ENCODE measurements around the gene SIX3.

Gene SIX3

GRCh38 chr2:44943693-44944101 lies 2.2 kb downstream of the SIX3 start:
- no peak for DNase-seq (ENCODE audit: low spot score)

- no peak for DNase-seq (ENCODE audit: low spot score)
Measured at GRCh38 chr2:44944102-44944951, 2.8 kb downstream of the SIX3 start.

- no peak for DNase-seq (ENCODE audit: low spot score)
Measured at GRCh38 chr2:44944952-44945612, 3.6 kb downstream of the SIX3 start.

- no peak for DNase-seq (ENCODE audit: low spot score)
Measured at GRCh38 chr2:44945676-44946371, 4.3 kb downstream of the SIX3 start.

- DNase-seq (ENCODE audit: low spot score): no peak
Measured at GRCh38 chr2:44946372-44947027, 5.0 kb downstream of the SIX3 start.

GRCh38 chr2:44947028-44947375 lies 5.5 kb downstream of the SIX3 start:
- no peak for DNase-seq (ENCODE audit: low spot score)

GRCh38 chr2:44948565-44949328 lies 7.2 kb downstream of the SIX3 start:
- DNase-seq (ENCODE audit: low spot score): no peak

- DNase-seq (ENCODE audit: low spot score): no peak
Measured at GRCh38 chr2:44949329-44950151, 8.0 kb downstream of the SIX3 start.

GRCh38 chr2:44950646-44951045 lies 9.1 kb downstream of the SIX3 start:
- DNase-seq (ENCODE audit: low spot score): no peak

- no peak for DNase-seq (ENCODE audit: low spot score)
Measured at GRCh38 chr2:44951124-44951523, 9.6 kb downstream of the SIX3 start.

GRCh38 chr2:44951714-44952113 lies 10.2 kb downstream of the SIX3 start:
- peak; percentile 19 for DNase-seq (ENCODE audit: low spot score)

GRCh38 chr2:44952143-44952805 lies 10.8 kb downstream of the SIX3 start:
- DNase-seq (ENCODE audit: low spot score): peak; percentile 79

- no peak for DNase-seq (ENCODE audit: low spot score)
Measured at GRCh38 chr2:44952806-44953498, 11.4 kb downstream of the SIX3 start.

GRCh38 chr2:44953499-44953883 lies 12.0 kb downstream of the SIX3 start:
- DNase-seq (ENCODE audit: low spot score): no peak

- no peak for DNase-seq (ENCODE audit: low spot score)
Measured at GRCh38 chr2:44954447-44954888, 13.0 kb downstream of the SIX3 start.

- DNase-seq (ENCODE audit: low spot score): no peak
Measured at GRCh38 chr2:44954889-44955592, 13.5 kb downstream of the SIX3 start.

GRCh38 chr2:44955593-44956392 lies 14.3 kb downstream of the SIX3 start:
- DNase-seq (ENCODE audit: low spot score): peak; percentile 87

GRCh38 chr2:44956843-44957242 lies 15.3 kb downstream of the SIX3 start:
- DNase-seq (ENCODE audit: low spot score): no peak
